ENCODE data around the gene B3GNT5.
A peak's percentile ranks its signal among the peaks of the same experiment; 100 is the strongest.

The B3GNT5 gene

DNA sequence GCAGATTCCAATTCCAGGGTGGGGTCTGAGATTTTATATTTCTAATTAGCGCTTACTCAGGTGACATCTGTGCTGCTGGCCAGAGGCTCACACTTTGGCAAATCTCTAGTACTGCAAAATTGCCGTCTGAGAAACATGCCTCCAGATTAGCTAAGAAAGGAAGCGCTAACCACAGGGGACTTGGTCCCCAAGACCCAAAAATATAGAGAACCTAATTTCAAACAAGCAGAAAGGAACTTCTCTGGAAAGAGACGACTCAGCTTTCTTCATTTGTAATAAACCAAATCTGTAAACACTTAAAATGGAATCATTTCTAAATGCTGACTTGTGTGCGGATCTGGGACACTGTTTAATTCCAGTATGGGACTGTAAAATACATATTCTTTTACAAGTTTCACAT lies 55.7 kb downstream of the B3GNT5 start:
- DNase-seq (ENCODE audit: low read depth), result peak; percentile 28
- TF ChIP-seq, protein P1, sequence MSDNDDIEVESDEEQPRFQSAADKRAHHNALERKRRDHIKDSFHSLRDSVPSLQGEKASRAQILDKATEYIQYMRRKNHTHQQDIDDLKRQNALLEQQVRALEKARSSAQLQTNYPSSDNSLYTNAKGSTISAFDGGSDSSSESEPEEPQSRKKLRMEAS (IDR thresholded peaks at IDR 0.05; ENCODE audit: low read depth, low read length), result no peak
- no peak for TF ChIP-seq MYC (IDR thresholded peaks at IDR 0.05; ENCODE audit: low read depth, low read length)
- TF ChIP-seq POLR2A (IDR thresholded peaks at IDR 0.05; ENCODE audit: extremely low read depth, insufficient read length), result no peak
- TF ChIP-seq, protein P2, sequence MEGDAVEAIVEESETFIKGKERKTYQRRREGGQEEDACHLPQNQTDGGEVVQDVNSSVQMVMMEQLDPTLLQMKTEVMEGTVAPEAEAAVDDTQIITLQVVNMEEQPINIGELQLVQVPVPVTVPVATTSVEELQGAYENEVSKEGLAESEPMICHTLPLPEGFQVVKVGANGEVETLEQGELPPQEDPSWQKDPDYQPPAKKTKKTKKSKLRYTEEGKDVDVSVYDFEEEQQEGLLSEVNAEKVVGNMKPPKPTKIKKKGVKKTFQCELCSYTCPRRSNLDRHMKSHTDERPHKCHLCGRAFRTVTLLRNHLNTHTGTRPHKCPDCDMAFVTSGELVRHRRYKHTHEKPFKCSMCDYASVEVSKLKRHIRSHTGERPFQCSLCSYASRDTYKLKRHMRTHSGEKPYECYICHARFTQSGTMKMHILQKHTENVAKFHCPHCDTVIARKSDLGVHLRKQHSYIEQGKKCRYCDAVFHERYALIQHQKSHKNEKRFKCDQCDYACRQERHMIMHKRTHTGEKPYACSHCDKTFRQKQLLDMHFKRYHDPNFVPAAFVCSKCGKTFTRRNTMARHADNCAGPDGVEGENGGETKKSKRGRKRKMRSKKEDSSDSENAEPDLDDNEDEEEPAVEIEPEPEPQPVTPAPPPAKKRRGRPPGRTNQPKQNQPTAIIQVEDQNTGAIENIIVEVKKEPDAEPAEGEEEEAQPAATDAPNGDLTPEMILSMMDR (IDR thresholded peaks at IDR 0.05; ENCODE audit: low read depth, low read length), result no peak
- no peak overlapping the region for H3K4me3 ChIP-seq (ENCODE audit: low read depth, low read length)

DNA sequence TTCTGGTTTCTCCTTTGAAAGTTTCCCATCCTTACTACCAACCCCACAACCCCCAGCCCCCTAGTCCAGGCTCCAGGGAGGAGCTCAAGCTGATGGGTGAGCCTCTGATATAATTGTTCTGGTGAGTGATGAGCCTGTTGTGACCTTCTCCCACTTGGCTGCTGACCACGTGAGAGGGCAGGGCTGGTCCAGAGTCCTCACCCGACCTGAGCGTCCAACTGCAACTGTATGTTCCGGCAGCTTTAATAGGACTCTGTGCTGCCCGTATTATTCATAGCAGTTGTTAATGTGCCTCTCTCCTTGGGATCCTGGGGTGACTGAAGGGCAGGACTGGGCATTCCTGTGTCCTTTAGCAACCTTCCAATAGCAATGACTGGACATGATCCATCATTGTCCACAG lies 56.2 kb downstream of the B3GNT5 start:
- no peak overlapping the region for H3K4me3 ChIP-seq (ENCODE audit: low read depth, low read length)
- TF ChIP-seq MYC (IDR thresholded peaks at IDR 0.05; ENCODE audit: low read depth, low read length) (no peak), POLR2A (IDR thresholded peaks at IDR 0.05; ENCODE audit: extremely low read depth, insufficient read length) (no peak)
- TF ChIP-seq, protein P1 (IDR thresholded peaks at IDR 0.05; ENCODE audit: low read depth, low read length), result no peak
- TF ChIP-seq, protein P2 (IDR thresholded peaks at IDR 0.05; ENCODE audit: low read depth, low read length), result no peak
- no peak for DNase-seq (ENCODE audit: low read depth)

DNA sequence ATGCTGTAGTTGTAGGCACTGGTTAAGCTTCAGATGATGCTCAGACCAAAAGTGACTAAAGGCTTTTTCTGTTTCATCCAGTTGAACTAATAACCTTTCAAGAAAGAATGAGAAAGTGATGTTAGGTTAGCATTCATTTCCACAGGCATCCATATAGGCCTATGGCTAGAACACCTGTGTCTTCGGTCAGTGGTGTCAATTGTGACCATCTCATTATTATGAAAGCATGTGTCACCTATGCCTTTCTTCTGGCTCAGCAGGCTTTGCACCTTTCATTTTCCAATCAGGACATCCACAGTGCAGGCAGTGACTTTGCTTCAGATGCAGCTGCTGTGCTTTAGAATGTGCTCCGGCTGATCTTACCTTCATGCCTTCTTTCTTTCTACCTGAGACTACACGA lies 57.9 kb downstream of the B3GNT5 start:
- DNase-seq (ENCODE audit: low read depth), result no peak
- no peak overlapping the region for H3K4me3 ChIP-seq (ENCODE audit: low read depth, low read length)
- TF ChIP-seq, protein P1 (IDR thresholded peaks at IDR 0.05; ENCODE audit: low read depth, low read length), result no peak
- TF ChIP-seq, protein P2 (IDR thresholded peaks at IDR 0.05; ENCODE audit: low read depth, low read length), result no peak
- no peak for TF ChIP-seq POLR2A (IDR thresholded peaks at IDR 0.05; ENCODE audit: extremely low read depth, insufficient read length)
- no peak for TF ChIP-seq MYC (IDR thresholded peaks at IDR 0.05; ENCODE audit: low read depth, low read length)

DNA sequence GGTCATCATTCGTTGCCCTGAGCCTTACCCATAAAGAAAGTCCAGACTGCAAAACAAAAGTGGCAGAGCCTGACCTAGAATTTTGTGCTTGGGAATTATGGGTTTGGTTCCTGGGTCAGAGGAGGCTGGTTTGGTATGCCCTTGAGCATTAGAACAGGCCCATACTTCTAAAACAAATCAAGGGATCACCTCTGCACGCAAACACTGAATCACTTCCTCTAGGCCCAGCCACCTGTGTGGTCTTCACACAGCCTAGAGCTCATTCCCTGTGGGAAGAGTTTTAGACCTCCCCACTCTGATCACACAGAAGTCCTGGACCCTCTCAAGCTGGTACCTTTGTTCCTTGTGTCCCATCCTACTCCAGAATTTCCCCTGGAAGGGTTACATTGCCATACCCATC lies 59.4 kb downstream of the B3GNT5 start:
- TF ChIP-seq POLR2A (IDR thresholded peaks at IDR 0.05; ENCODE audit: extremely low read depth, insufficient read length) (no peak), MYC (IDR thresholded peaks at IDR 0.05; ENCODE audit: low read depth, low read length) (no peak)
- TF ChIP-seq, protein P2 (IDR thresholded peaks at IDR 0.05; ENCODE audit: low read depth, low read length), result no peak
- TF ChIP-seq, protein P1 (IDR thresholded peaks at IDR 0.05; ENCODE audit: low read depth, low read length), result no peak
- no peak overlapping the region for H3K4me3 ChIP-seq (ENCODE audit: low read depth, low read length)
- no peak for DNase-seq (ENCODE audit: low read depth)

DNA sequence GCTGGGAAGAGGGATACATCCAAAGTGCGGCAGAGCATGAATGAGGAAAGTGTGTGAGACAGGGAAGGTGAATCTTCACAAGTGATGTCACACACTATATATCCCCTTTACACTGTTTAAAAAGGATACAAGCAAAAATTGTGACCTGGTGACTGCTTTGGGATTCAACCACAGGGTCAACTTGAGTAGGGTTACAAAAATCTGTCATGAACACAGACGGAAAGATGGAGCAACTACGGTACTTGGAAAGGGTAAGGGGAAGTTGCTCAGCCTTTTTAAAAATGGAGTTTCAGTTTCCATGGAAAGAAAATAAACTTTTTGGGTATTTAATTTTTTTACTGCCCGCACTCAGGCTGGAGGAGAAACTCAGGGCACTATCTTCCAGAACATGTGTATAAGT lies 60.3 kb downstream of the B3GNT5 start:
- DNase-seq (ENCODE audit: low read depth), result no peak
- TF ChIP-seq POLR2A (IDR thresholded peaks at IDR 0.05; ENCODE audit: extremely low read depth, insufficient read length), result no peak
- no peak for TF ChIP-seq MYC (IDR thresholded peaks at IDR 0.05; ENCODE audit: low read depth, low read length)
- TF ChIP-seq, protein P1 (IDR thresholded peaks at IDR 0.05; ENCODE audit: low read depth, low read length), result no peak
- TF ChIP-seq, protein P2 (IDR thresholded peaks at IDR 0.05; ENCODE audit: low read depth, low read length), result no peak
- H3K4me3 ChIP-seq (ENCODE audit: low read depth, low read length), result no peak overlapping the region

DNA sequence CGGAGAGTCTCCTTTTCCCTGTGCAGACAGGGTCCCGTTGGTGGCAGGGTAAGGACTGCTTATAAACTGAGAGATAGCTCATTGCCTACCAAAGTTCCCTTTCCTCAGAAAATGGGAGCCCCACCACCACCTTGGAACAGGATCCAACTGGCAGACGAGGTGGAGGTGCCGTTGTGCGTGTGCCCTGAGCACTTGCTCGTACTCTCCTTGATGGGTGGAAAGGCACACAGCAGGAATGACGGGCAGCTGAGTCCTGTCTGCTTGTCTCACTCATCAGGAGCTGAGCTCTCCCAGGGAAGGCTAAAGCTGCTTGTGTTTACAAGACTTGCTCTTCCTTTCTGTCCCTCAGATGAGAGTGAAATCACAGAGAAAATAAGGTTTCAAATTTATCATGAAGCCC lies 60.7 kb downstream of the B3GNT5 start:
- TF ChIP-seq, protein P2 (IDR thresholded peaks at IDR 0.05; ENCODE audit: low read depth, low read length), result no peak
- TF ChIP-seq POLR2A (IDR thresholded peaks at IDR 0.05; ENCODE audit: extremely low read depth, insufficient read length), result no peak
- no peak for DNase-seq (ENCODE audit: low read depth)
- no peak overlapping the region for H3K4me3 ChIP-seq (ENCODE audit: low read depth, low read length)
